Testis (tissue), 2 donors: Measurements from ENCODE around the gene PERM1.

Source experiments
- POLR2A ChIP-seq: fragments of 450-650 bp; IDR thresholded peaks from one replicate; pipeline ENCODE4 v1.6.1; 2017; ENCODE audit warnings: antibody characterized with exemption, mild to moderate bottlenecking, moderate library complexity
- TF ChIP-seq, protein P1 (sequence below), 3 experiments: fragments of 450-650 bp in 2 of 3; fragments of 200-600 bp in 1 of 3; sonication (generic) in 1 of 3; IDR thresholded peaks; one replicate each; pipeline ENCODE4 v1.5.1; 2016 to 2019; ENCODE audit warnings: antibody characterized with exemption in 3 of 3, mild to moderate bottlenecking in 2 of 3, moderate library complexity in 1 of 3

DNA sequence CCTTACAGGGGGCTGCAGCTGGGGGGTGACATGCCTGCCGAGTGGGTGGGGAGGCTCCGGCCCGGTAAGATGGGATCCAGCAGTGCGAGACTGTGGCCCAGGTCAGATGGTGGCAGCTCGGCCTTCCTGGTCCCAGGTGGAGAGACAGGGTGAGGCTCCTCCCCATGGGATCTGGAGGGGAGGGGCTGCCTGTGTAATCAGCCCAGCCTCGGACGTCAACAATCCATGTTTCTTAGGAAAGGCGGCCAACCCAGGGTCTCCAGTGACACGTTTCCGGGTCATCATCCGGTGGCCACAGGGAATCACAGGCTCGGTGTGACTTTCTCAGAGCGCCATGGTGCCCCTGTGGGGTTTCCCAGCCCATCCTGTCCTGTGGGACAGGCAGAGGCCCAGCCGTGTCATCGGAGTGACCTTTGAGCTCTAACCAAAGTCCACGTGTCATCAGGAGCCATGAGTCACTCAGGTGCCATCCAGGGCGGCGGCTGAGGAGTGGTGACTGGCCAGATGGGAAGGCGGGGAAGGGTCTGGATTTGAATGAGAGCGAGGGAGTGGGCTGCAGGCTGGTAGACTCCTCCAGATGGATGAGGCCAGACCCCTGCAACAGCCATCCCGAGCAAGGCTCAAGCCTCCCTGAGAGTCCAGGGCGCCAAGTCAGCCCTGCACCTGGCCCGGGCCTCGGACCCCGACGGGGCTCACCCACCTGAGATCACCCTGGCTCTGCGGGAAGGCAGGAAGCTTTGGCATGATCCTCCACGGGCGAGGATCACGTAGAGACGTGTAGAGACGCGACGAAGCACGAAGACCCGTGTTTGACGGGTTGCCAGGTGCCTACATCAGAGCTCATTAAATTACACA, 24.6 kb upstream of the PERM1 start:
- no peak for TF ChIP-seq POLR2A
- TF ChIP-seq, protein P1, sequence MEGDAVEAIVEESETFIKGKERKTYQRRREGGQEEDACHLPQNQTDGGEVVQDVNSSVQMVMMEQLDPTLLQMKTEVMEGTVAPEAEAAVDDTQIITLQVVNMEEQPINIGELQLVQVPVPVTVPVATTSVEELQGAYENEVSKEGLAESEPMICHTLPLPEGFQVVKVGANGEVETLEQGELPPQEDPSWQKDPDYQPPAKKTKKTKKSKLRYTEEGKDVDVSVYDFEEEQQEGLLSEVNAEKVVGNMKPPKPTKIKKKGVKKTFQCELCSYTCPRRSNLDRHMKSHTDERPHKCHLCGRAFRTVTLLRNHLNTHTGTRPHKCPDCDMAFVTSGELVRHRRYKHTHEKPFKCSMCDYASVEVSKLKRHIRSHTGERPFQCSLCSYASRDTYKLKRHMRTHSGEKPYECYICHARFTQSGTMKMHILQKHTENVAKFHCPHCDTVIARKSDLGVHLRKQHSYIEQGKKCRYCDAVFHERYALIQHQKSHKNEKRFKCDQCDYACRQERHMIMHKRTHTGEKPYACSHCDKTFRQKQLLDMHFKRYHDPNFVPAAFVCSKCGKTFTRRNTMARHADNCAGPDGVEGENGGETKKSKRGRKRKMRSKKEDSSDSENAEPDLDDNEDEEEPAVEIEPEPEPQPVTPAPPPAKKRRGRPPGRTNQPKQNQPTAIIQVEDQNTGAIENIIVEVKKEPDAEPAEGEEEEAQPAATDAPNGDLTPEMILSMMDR (IDR thresholded peaks at IDR 0.05) = no peak
